SIG-M5 treated with dmso at 0.1 percent for 504 hours (cell line): ENCODE data around the gene LRRC32.

Experiments used
- DNase-seq: peaks from one replicate; lab custom pipeline; 2025; ENCODE audit not compliant: unreplicated experiment; lab: John Stamatoyannopoulos, UW

Gene LRRC32, protein sequence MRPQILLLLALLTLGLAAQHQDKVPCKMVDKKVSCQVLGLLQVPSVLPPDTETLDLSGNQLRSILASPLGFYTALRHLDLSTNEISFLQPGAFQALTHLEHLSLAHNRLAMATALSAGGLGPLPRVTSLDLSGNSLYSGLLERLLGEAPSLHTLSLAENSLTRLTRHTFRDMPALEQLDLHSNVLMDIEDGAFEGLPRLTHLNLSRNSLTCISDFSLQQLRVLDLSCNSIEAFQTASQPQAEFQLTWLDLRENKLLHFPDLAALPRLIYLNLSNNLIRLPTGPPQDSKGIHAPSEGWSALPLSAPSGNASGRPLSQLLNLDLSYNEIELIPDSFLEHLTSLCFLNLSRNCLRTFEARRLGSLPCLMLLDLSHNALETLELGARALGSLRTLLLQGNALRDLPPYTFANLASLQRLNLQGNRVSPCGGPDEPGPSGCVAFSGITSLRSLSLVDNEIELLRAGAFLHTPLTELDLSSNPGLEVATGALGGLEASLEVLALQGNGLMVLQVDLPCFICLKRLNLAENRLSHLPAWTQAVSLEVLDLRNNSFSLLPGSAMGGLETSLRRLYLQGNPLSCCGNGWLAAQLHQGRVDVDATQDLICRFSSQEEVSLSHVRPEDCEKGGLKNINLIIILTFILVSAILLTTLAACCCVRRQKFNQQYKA

DNA sequence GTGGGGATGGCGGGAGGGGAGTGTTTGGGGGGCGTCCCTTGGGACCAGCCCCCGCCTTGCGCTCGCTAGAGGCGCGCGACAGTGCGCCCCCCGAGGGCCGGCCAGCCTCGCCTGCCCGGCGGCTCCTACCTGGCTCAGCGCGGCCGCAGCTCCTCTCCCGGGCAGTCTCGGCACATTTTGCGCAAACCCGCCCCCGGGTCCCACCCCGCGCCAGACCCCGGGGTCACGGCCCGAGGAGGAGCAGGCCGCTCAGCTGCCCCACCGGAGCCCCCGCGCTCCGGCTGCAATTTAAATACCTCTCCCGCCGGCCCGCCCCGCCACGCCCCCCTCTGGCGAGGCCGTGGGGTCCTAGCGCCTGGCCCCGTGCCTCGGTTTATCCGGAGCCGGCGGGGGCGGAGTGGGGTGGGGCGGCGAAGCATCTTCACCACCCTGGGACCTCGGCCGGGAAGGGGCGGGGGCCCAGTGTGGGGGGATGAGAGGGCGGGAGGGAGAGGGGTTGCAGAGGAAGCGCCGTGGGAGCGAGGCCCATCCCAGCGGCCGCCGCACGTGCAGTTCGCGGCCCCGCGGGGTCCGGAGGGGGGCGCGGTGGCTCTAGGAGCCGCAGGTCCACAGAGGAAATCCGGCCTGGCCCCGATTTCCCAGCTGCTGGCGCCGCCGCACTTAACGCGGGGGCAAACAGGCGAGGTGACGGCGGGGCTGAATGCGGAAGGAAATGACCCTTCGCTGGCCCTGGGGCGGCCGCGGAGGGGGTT is at the start of gene LRRC32:
Gene LRRC32 (minus strand): TSS at position 263 of the 752 bp plus-strand sequence. CDS start 4,793 bp downstream, outside the sequence.
- DNase-seq = no peak

DNA sequence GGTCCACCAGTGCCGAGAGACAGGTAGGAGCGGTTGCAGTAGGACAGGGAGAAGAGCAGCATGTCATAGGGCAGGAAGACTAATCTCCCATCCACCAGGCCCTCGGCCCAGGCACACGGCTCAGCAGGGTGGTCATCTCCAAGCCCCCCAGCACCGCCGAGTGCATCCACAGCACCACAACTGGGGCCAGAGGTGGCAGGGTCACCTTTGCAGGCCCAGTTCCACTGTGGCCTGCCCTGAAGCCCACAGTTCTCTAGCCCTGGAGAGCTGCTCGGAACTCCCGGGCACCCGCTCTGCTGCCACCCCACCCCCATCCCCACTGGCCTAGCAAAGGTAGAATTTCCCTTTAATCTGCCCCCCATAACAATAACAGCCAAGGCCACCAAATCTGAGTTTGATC is 49.1 kb upstream of the LRRC32 start:
- DNase-seq = no peak

DNA sequence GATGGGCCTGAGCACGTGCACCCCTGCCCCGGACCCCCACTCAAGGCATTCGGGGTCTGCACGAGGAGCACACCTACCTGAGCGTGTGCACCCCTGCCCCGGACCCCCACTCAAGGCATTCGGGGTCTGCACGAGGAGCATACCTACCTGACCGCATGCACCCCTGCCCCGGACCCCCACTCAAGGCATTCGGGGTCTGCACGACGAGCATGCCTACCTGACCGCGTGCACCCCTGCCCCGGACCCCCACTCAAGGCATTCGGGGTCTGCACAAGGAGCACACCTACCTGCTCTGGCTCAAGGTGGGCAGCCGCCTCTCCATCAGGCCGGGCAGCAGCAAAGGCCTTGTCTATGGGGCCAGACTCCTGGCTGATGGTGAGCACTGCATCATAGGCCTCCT is 48.7 kb upstream of the LRRC32 start:
- no peak for DNase-seq

DNA sequence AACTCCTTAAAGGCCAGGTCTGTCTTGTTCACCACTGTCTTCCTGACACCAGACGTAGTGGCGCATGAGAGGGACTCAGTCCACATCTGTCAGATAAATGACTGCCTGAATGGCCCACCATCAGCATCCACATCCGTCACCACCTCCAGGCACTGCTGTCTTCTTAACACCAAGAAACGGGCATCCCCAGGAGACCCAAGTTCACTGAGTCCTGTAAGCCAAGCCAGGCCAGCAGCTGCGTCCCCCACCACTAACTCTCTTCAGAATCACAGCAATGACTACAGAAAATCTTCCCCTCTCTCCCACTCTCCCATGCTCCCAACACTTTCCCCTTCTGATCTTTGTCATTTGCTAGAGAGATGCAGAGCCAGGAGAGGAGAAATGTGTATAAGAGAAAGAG is 47.3 kb upstream of the LRRC32 start:
- DNase-seq = no peak

DNA sequence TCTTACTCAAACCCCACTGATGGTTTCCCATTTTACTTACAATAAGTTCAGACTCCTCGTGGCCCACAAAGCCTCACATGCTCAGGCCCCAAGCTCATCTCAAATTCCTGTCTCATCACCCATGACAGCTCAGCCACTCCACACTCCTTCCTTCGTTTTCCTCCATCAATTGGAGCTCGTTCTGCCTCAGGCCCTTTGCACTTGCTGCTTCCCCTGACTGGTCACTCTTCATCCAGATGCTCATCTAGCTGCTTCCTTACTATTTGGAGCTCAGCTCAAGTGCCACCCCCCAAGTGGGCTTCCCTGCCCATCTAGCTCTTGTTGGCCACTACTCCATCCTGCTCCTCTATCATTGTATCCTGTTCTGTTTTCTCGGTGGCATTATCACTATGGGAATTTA is 46.8 kb upstream of the LRRC32 start:
- no peak for DNase-seq

DNA sequence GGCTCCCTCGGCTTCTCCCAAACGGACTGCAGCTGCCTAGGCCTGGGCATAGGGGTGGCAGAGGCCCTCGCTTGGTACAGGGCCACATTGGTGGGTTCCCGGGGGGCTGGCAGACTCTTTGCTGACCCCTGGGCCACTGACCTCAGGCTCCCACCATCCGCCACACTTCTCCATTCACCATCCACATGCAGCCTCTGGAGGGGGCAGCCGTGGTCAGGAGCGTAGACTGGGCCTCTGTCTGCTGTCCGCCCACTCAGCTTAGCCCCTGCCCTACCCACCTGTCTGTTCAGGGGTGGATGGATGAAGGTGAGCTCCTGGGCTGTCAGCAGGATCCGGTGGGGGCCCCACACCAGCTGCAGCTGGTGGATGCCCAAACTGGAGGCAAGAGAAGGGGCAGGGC is 45.7 kb upstream of the LRRC32 start:
- no peak for DNase-seq

DNA sequence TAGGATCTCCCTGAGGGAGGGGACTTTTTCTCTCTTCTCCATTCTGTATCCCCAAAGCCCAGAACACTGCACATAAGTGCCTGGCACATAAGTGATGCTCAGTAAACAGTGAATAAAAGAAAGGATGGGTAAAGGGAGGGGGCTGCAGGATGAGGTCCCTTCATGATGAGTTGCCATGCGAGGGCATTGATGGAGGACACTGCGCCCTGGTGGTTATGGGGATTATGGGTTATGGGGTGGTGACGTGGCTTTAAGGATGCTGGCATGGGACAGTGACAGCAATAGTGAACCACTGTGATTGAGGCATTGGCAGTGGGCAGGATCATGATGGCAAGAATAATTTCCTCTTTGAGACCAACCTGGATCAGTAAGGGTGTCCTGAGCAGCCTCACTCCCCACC is 43.9 kb upstream of the LRRC32 start:
- DNase-seq = no peak

DNA sequence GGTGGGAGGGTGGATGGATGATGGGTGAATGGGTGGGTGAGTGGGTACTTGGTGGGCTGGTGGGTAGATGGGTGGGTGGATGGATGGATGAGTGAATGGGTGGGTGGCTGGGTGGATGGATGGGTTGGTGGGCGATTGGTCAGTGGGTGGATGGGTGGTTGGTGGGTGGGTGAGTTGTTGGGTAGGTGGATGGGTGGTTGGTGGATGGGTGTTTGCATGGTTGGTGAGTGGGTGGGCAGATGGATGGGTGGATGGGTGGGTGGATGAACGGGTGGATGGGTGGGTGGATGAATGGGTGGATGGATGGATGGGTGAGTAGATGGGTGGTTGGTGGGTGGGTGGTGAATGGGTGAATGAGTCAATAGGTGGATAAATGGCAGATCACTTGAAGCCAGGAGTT is 43.0 kb upstream of the LRRC32 start:
- DNase-seq = no peak

DNA sequence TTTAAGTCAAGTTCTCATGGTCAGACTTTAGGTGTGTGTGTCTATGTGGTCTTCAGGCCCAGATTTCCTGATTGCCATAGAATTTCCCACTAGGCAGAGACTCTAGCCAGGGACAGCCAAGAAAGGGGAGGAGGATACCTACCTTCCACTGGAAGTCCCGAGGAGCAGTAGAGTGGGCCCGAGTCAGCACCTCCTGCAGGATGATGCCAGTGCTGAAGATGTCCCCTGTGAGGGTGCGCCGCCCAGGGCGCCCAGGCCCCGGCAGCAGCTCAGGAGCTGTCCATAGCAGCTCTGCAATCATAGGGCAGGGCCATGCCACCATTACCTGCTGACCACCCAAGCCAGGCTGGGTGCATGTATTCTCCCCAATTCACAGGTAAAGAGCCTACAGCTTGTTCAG is 41.6 kb upstream of the LRRC32 start:
- DNase-seq = no peak

DNA sequence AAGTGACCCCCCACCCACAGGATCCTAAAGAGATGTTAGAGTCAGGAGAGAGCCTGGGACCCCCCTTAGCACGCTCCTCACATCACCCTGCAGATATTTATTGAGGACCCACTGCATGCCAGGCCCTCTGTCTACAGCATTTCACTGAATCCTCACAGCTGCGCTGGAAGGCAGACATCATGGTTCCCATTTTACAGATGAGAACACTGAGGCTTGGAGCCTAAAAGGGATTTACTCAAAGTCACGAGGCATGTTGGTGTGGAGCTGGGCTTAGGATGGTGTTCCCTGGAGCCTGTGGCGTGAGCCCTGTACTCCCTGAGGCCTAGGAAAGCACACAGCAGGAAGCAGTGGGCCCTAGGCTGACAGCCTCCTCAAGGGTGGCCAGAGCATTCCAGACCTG is 39.2 kb upstream of the LRRC32 start:
- no peak for DNase-seq

DNA sequence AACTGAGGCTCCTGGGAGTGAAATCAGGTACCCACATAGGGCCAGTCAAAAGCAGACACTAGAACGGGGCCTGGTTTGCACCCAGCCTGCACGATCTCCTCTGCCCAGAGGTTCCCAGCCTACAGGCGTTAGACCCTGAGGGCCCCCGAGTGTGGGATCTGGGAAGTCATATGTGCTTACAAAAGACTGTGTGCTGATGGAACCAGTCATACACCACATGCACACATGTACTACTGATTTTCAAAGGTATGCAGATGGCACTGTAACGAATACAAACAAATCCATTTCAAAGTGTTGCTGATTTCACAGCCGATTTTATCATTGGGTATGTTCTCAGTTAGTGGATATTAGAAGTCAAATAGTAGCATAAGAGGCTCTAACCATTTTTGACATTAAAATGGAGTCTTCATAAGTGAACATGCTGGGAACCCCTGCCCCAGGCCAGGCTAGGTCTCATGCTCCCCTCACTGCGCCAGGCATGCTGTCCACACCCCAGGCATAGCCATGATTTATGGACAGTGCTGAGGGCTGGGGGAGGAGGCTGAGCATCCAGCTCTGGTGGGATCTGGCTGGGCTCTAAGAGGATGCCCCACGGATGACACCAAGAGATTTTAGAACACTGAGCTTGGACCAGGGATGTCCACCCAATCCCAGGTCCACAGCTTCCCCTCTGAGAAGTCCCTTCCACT is 38.6 kb upstream of the LRRC32 start:
- no peak for DNase-seq

DNA sequence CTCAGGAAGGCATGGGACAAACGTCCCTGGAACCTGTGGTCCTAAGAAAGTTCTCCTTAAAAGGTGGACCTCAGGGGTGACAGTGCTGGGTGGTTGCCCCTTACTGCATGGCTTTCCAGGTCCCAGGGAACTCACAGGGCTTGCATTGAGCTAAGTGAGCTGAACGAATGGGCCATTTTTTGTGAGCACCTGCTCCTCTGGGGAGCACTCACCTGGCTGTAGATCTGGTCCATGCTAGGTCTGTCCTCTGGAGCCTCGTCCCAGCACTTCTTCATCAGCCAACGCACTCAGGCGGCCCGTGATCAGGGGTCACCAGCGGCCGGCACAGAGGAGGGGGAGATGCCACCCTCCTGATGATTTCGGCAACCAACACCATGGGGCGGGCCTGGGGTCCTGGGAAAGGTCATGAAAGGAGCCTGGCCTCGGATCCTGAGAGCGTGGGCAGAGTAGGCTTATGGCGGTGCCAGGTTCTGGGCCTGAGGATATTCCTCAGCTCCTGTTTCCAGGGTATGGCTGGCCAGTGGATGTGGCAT is 36.8 kb upstream of the LRRC32 start:
- DNase-seq = no peak

DNA sequence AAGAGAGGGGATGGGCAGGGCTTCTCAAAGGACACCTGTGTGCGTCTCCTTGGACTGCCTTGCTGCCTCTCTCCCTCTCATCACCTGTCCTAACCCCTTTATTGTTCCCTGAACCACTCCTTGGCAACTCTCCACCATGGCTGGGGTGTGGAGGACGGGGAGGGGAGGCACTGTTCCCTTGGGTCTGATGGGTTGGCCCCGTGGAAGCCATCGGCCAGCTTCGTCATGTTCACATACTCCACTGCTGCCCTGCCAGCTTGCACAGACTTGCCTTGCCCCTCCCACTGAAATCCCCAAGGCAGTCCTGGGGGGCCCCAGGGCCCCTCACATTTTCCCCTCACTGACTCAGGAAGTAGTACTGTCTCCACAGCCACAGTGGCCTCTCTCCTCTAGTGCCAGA is 36.1 kb upstream of the LRRC32 start:
- no peak for DNase-seq

DNA sequence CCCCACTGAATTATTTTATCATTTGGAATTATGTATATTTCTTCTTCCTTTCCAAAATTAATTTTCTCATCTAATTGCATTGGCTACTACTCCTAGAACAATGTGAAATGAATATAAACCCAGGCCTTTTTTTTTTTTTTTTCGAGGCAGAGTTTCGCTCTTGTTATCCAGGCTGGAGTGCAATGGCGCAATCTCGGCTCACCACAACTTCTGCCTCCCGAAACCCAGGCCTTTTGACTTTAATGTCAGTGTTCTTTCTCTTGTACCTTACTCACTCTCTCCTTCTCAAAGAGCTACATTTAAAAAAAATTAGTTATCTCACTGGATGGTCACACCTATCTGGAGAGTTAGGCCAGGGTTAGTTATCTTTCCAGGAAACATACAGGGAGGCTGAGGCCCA is 35.3 kb upstream of the LRRC32 start:
- DNase-seq = no peak

DNA sequence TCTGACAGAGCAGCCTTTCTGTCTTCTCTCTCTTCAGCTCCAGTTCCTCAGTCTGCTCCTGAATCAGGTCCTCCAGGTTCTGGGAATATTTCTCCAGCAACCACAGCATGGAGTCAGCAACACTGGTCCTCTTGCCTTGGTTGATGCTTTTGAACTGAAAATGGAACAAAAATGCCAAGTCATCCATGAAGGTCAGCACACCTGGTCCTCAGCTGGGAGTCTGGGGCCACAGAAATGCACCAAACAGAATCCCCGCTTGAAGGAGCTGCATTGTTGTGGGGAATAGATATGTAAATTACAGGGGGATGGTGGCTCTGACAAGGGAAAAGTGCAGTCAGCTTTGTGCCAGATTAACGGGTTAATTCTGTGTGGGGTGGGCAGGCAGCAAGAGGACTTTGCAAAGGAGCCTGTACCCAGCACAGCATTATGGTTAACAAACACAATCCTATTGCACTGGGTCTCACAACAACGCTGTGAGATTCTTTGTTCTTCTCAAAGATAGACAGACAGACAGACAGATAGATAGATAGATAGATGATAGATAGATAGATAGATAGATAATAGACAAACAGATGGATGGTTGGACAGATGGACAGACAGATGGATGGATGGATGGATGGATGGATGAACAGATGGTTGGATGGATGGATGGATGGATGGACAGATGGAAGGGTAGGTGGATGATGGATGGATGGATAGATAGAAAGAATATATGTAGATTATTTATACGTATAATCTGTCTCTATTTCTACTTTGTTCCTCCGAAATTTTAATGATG is 33.8 kb upstream of the LRRC32 start:
- DNase-seq = no peak

DNA sequence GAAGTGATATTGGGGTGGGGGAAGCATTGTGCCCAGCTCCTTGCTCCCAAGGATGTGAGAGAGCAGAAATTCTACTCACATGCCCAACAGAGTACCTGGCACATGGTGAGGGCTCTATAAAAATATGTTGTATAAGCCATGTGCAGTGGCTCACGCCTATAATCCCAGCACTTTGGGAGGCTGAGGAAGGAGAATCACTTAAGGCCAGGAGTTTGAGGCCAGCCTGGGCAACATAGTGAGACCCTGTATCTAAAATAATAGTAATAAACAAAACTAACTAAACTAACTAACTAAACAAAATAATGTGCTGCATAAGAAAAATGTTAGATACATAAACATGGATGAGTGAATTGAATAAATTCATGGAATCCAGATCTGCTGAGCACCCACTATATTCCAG is 33.2 kb upstream of the LRRC32 start:
- DNase-seq = no peak

DNA sequence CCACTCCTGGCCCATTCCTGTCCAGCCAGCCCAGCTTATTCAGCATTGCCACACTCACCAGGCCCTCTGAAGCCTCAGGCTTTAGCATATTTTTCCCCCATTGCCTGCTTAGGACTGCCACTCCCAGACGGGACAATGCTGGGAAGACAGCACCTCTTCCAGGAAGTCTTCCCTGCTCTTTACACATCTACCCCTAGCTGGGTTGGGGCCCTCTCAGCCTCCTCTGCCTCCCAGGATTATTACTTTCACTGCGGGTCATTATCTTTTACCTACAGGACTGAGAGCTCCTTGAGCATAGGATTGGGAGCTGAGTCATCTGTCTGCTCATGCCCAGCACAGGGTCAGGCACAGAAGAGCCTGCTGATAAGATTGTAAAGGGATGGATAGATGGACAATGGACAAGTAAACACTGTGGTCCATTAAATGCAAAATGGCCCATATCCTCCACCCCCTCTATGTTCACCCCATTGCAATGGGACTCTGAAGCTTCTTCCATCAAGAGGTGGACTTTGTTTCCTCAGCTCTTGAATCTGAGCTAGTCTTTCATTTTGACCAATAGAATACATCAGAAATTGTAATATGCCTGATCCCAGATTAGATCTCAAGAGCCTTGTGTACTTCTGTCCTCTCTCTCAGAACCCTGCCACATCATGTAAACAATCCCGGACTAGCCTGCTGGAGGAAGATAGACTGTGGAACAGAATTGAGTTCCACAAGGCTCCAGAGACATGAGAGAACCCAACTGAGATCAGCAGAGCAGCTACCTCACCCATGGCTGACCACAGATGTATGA is 32.0 kb upstream of the LRRC32 start:
- DNase-seq = no peak

DNA sequence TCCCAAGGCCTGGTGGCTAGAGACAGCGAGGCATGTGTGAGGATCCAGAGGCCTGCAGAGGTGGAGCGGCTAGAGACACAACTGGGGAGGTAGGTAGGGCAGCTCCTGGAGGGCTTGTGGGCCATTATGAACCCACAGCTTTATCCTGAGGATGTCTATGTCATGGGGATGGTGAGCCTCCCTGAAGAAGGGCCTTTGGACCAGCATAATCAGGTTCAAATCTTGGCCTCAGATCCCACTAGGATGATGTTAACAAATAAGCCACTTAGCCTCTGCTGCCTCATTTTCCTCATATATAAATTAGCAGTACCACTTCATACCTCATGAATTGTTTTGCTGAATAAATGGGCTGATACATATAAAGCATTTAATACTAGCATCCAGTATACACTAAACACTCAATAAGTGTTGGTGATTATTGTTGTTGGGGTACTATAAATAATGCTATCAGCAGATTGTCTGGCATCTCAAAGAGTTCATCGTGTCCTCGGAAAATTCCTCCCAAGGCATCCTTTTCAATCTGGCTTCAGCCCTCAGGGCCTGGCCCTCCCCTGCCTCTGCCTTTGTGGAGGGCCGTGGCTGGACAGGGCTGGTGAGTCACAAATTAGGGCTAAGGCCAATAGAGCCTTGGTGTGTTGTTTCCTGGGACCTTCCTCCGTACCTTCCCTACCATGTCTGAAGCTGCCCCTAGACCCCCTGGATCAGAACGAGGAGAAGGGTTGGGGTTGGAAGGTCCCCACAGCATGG is 30.9 kb upstream of the LRRC32 start:
- DNase-seq = no peak
